Endothelial cell (in vitro differentiated cells): Measurements from ENCODE around the gene CCL3. TPM values are rescaled to one million over a fixed set of nuclear protein-coding genes. Genes with fewer than 3 reads are reported as not detected.
"Not testable (repeated sequence)": the region's sequence is repeated elsewhere in the genome, so short reads cannot be mapped to it uniquely, and the experiment has no call there.

Experiments
- DNase-seq: peaks from one replicate; pipeline ENCODE4 v3.0.0; 2021; ENCODE audit warnings: low spot score
- H3K27ac Mint-ChIP-seq: one replicate; pipeline ENCODE4 v1.8.0; 2021; ENCODE audit warnings: mixed read lengths, inconsistent platforms; ENCODE audit not compliant: unreplicated experiment
- H3K27me3 Mint-ChIP-seq: one replicate; pipeline ENCODE4 v1.8.0; 2021; ENCODE audit warnings: mild to moderate bottlenecking, moderate library complexity, mixed read lengths, inconsistent platforms; ENCODE audit not compliant: unreplicated experiment
- H3K36me3 Mint-ChIP-seq: one replicate; pipeline ENCODE4 v1.8.0; 2021; ENCODE audit warnings: mild to moderate bottlenecking, low read depth, mixed read lengths, inconsistent platforms; ENCODE audit not compliant: unreplicated experiment
- H3K4me1 Mint-ChIP-seq: one replicate; pipeline ENCODE4 v1.8.0; 2021; ENCODE audit warnings: mild to moderate bottlenecking, mixed read lengths, inconsistent platforms; ENCODE audit not compliant: unreplicated experiment
- H3K4me3 Mint-ChIP-seq: one replicate; pipeline ENCODE4 v1.8.0; 2021; ENCODE audit warnings: mild to moderate bottlenecking, mixed read lengths, inconsistent platforms; ENCODE audit not compliant: unreplicated experiment
- H3K9me3 Mint-ChIP-seq: one replicate; pipeline ENCODE4 v1.8.0; 2021; ENCODE audit warnings: mixed read lengths, inconsistent platforms; ENCODE audit not compliant: unreplicated experiment
- CTCF ChIP-seq: fragments of 200-600 bp; sonication (generic); IDR thresholded peaks from one replicate; pipeline ENCODE4 v1.5.0; 2021; ENCODE audit warnings: antibody characterized with exemption; ENCODE audit not compliant: unreplicated experiment
- total RNA-seq: library from RNA; stranded (reverse); fragmentation: NEBNext Ultra II Directional; extraction: Animal tissue kit (Norgen Biotek cat#: 25700); gene quantifications from one replicate; pipeline ENCODE4 v1.2.1, GENCODE V29; 2021; ENCODE audit not compliant: unreplicated experiment

The CCL3 gene
- total RNA-seq, 1 donor from 2014 or later, result not detected

GRCh38 chr17:36117505-36118382, 27.8 kb upstream of the CCL3 start:
- no peak for TF ChIP-seq CTCF
- Mint-ChIP-seq H3K4me3 (no peak overlapping the region), H3K4me1 (no peaks in the 10 kb centered on the region), H3K27me3 (peaks cover 2% of the 10 kb centered on the region), H3K36me3 (no peaks in the 10 kb centered on the region), H3K9me3 (no peaks in the 10 kb centered on the region), H3K27ac (no peak overlapping the region)
- DNase-seq, result no peak

GRCh38 chr17:36115649-36115977, 25.7 kb upstream of the CCL3 start:
- not testable (repeated sequence) for H3K9me3 Mint-ChIP-seq, H3K27ac Mint-ChIP-seq, H3K36me3 Mint-ChIP-seq, H3K27me3 Mint-ChIP-seq, DNase-seq, H3K4me1 Mint-ChIP-seq, H3K4me3 Mint-ChIP-seq

GRCh38 chr17:36114971-36115648, 25.2 kb upstream of the CCL3 start:
- not testable (repeated sequence) for H3K27ac Mint-ChIP-seq, H3K36me3 Mint-ChIP-seq, H3K4me3 Mint-ChIP-seq, H3K4me1 Mint-ChIP-seq, H3K9me3 Mint-ChIP-seq, H3K27me3 Mint-ChIP-seq, DNase-seq

GRCh38 chr17:36113131-36113530, 23.2 kb upstream of the CCL3 start:
- H3K9me3 Mint-ChIP-seq, H3K4me1 Mint-ChIP-seq, H3K27ac Mint-ChIP-seq, H3K36me3 Mint-ChIP-seq, DNase-seq, H3K4me3 Mint-ChIP-seq, H3K27me3 Mint-ChIP-seq: not testable (repeated sequence)

- Mint-ChIP-seq H3K4me1 (no peaks in the 10 kb centered on the region), H3K27ac (no peak overlapping the region), H3K27me3 (peaks cover 2% of the 10 kb centered on the region), H3K9me3 (no peaks in the 10 kb centered on the region), H3K36me3 (no peaks in the 10 kb centered on the region), H3K4me3 (no peak overlapping the region)
- TF ChIP-seq CTCF, result no peak
- DNase-seq, result no peak
Observed at GRCh38 chr17:36112572-36112971, 22.6 kb upstream of the CCL3 start.

GRCh38 chr17:36111068-36111490, 21.1 kb upstream of the CCL3 start:
- Mint-ChIP-seq H3K27me3 (no peaks in the 10 kb centered on the region), H3K4me1 (no peaks in the 10 kb centered on the region), H3K9me3 (no peaks in the 10 kb centered on the region), H3K4me3 (no peak overlapping the region), H3K36me3 (no peaks in the 10 kb centered on the region), H3K27ac (no peak overlapping the region)
- no peak for DNase-seq
- no peak for TF ChIP-seq CTCF

- not testable (repeated sequence) for H3K4me3 Mint-ChIP-seq, DNase-seq, H3K27ac Mint-ChIP-seq, H3K4me1 Mint-ChIP-seq, H3K27me3 Mint-ChIP-seq, H3K36me3 Mint-ChIP-seq, H3K9me3 Mint-ChIP-seq
Observed at GRCh38 chr17:36108265-36108664, 18.3 kb upstream of the CCL3 start.
